Spleen (tissue), 11 donors: Measurements from ENCODE around the gene CACNA1D. TPM values are rescaled to one million over a fixed set of nuclear protein-coding genes. Genes with fewer than 3 reads are reported as not detected.

Experiments used
- DNase-seq: peaks from one replicate; pipeline ENCODE4 v3.0.0-alpha.2; 2020
- H3K27ac ChIP-seq, 8 donors: fragments of 200-600 bp; sonication (generic) in 7 of 8; 1 replicate in 4 of 8; 2 replicates in 4 of 8; pipeline versions ENCODE4 v1.5.0 to v1.8.0; 2016 to 2021; ENCODE audit warnings: inconsistent platforms in 4 of 8, mild to moderate bottlenecking in 4 of 8, moderate library complexity in 1 of 8
- H3K27me3 ChIP-seq, 7 donors: fragments of 200-600 bp; sonication (generic) in 6 of 7; replicated peaks in 1 of 7; 1 replicate in 4 of 7; 2 replicates in 3 of 7; pipeline versions ENCODE4 v1.5.0 to v1.8.0; 2016 to 2021; ENCODE audit warnings: inconsistent platforms in 3 of 7, mild to moderate bottlenecking in 1 of 7
- H3K36me3 ChIP-seq, 6 donors: fragments of 200-600 bp; sonication (generic) in 5 of 6; 1 replicate in 4 of 6; 2 replicates in 2 of 6; pipeline versions ENCODE4 v1.5.0 to v1.8.0; 2016 to 2021; ENCODE audit warnings: inconsistent platforms in 2 of 6
- H3K4me1 ChIP-seq, 6 donors: fragments of 200-600 bp; sonication (generic) in 5 of 6; 1 replicate in 3 of 6; 2 replicates in 3 of 6; pipeline versions ENCODE4 v1.5.0 to v1.8.0; 2016 to 2021; ENCODE audit warnings: inconsistent platforms in 3 of 6
- H3K4me3 ChIP-seq, 8 donors: fragments of 200-600 bp; sonication (generic) in 7 of 8; 1 replicate in 4 of 8; 2 replicates in 4 of 8; pipeline versions ENCODE4 v1.5.0 to v1.8.0; 2016 to 2021; ENCODE audit warnings: inconsistent platforms in 4 of 8, mild to moderate bottlenecking in 4 of 8, moderate library complexity in 2 of 8
- H3K9me3 ChIP-seq, 8 donors: fragments of 200-600 bp; sonication (generic) in 7 of 8; 1 replicate in 4 of 8; 2 replicates in 4 of 8; pipeline versions ENCODE4 v1.5.0 to v1.8.0; 2016 to 2021; ENCODE audit warnings: inconsistent platforms in 4 of 8
- CTCF ChIP-seq, 11 experiments: fragments of 200-600 bp in 7 of 11; fragments of 450-650 bp in 4 of 11; sonication (generic) in 4 of 11; IDR thresholded peaks in 8 of 11; conservative IDR thresholded peaks in 3 of 11; 1 replicate in 7 of 11; 2 replicates in 4 of 11; pipeline versions ENCODE4 v1.4.0 to v1.8.0; 2016 to 2021; ENCODE audit warnings: antibody characterized with exemption in 11 of 11, inconsistent platforms in 4 of 11, mild to moderate bottlenecking in 1 of 11
- POLR2A ChIP-seq, 3 donors: fragments of 450-650 bp; IDR thresholded peaks; one replicate each; pipeline ENCODE4 v1.5.1; 2017; ENCODE audit warnings: antibody characterized with exemption in 3 of 3, mild to moderate bottlenecking in 1 of 3
- POLR2AphosphoS5 ChIP-seq, 3 donors: sonication (generic); formaldehyde crosslinking; IDR thresholded peaks; one replicate each; pipeline ENCODE4 v1.5.1; 2017; ENCODE audit warnings: antibody characterized with exemption in 3 of 3
- WGBS, 5 donors: extraction: QIAGEN DNeasy Blood & Tissue Kit in 3 of 5; methylation state at CpG; one replicate each; pipeline versions ENCODE4 v1.1.5 to v1.1.7; 2013 to 2018; 5-methylcytosine and 5-hydroxymethylcytosine counted together
- intact Hi-C: fragments of 100-400 bp; cut with DNase I; formaldehyde crosslinking; loops from one replicate; pipeline ENCODE4 v1.15.0; 2023; ENCODE audit warnings: low total_unique reads
- polyA plus RNA-seq, 3 donors: library from polyadenylated mRNA; stranded (reverse); fragments of 200-250 nt; gene quantifications; one replicate each; pipeline ENCODE4 v1.2.1, GENCODE V29; 2013
- total RNA-seq, 7 donors: library from RNA; depleted of rRNA in 3 of 7; stranded (reverse); fragments of >200 nt in 3 of 7; fragmentation: NEBNext Ultra II Directional in 4 of 7; extraction: Animal tissue kit (Norgen Biotek cat#: 25700) in 4 of 7; gene quantifications; one replicate each; pipeline versions ENCODE4 v1.1.0 to v1.2.1, GENCODE V29; 2016 to 2021
- donor health status: healthy with polysubstance abuse.
- donor health status: DM: no; HTN: no; CAD: no; lungs with moderate emphysema.
- donor health status: DM: no; HTN: no; CAD: no.
- donor health status: Bipolar disorder and iron deficiency.
- donor health status: healthy.
- donor health status: DM: no; HTN: no; CAD: no.
- donor health status: DM: yes; HTN: yes; CAD: no.

Gene CACNA1D
- total and polyA plus RNA-seq, 10 donors = 0.55 to 89.3 (median 19.1) TPM

- Histone ChIP-seq H3K4me3 (no peak overlapping the region), H3K27ac (no peak overlapping the region), H3K4me1 (peaks cover 0 to 9% (median 0%) of the 10 kb centered on the region in 6 donors), H3K9me3 (no peaks in the 10 kb centered on the region), H3K36me3 (no peaks in the 10 kb centered on the region), H3K27me3 (no peaks in the 10 kb centered on the region)
- DNase-seq = no peak
- 73 to 85% (median 82%) methylated on average over 9 of the region's 9 CpGs for WGBS, 5 donors
- intact Hi-C loops = no loop called here
- TF ChIP-seq POLR2A (IDR thresholded peaks at IDR 0.05) = no peak
- TF ChIP-seq POLR2AphosphoS5 (IDR thresholded peaks at IDR 0.05) = no peak
- TF ChIP-seq CTCF (IDR thresholded peaks at IDR 0.05 in 8 of 11, conservative IDR thresholded peaks at IDR 0.05 in 3 of 11) = no peak
Measured at GRCh38 chr3:53776494-53777101, 282.2 kb downstream of the CACNA1D start.

GRCh38 chr3:53777468-53777867, 283.1 kb downstream of the CACNA1D start:
- no peak overlapping the region for H3K27ac ChIP-seq

GRCh38 chr3:53778153-53778552, 283.7 kb downstream of the CACNA1D start:
- no peaks in the 10 kb centered on the region for H3K9me3 ChIP-seq
- H3K36me3 ChIP-seq = no peaks in the 10 kb centered on the region
- intact Hi-C loops = no loop called here
- H3K4me1 ChIP-seq = peaks cover 0 to 8% (median 0%) of the 10 kb centered on the region in 6 donors
- no peak overlapping the region for H3K27ac ChIP-seq
- TF ChIP-seq POLR2AphosphoS5 (IDR thresholded peaks at IDR 0.05) (no peak), CTCF (IDR thresholded peaks at IDR 0.05 in 8 of 11, conservative IDR thresholded peaks at IDR 0.05 in 3 of 11) (no peak), POLR2A (IDR thresholded peaks at IDR 0.05) (no peak)
- DNase-seq = no peak
- H3K27me3 ChIP-seq = no peaks in the 10 kb centered on the region
- WGBS, 5 donors = 76 to 88% (median 80%) methylated on average over 3 of the region's 3 CpGs
- no peak overlapping the region for H3K4me3 ChIP-seq

More at GRCh38 chr3:53777468-53777867, 283.1 kb downstream of the CACNA1D start:
- H3K4me1 ChIP-seq = peaks cover 0 to 9% (median 0%) of the 10 kb centered on the region in 6 donors
- no peaks in the 10 kb centered on the region for H3K27me3 ChIP-seq
- DNase-seq = no peak
- TF ChIP-seq CTCF (IDR thresholded peaks at IDR 0.05 in 8 of 11, conservative IDR thresholded peaks at IDR 0.05 in 3 of 11) = no peak
- no peak for TF ChIP-seq POLR2AphosphoS5 (IDR thresholded peaks at IDR 0.05)
- no peak for TF ChIP-seq POLR2A (IDR thresholded peaks at IDR 0.05)
- no peak overlapping the region for H3K4me3 ChIP-seq
- no peaks in the 10 kb centered on the region for H3K36me3 ChIP-seq
- WGBS, 5 donors = 60 to 70% (median 65%) methylated on average over 8 of the region's 8 CpGs
- intact Hi-C loops = no loop called here
- no peaks in the 10 kb centered on the region for H3K9me3 ChIP-seq

GRCh38 chr3:53780171-53780570, 285.8 kb downstream of the CACNA1D start:
- intact Hi-C loops = no loop called here
- 74 to 97% (median 82%) methylated on average over 4 of the region's 4 CpGs for WGBS, 5 donors
- Histone ChIP-seq H3K4me1 (no peaks in the 10 kb centered on the region), H3K36me3 (no peaks in the 10 kb centered on the region), H3K9me3 (no peaks in the 10 kb centered on the region), H3K27ac (no peak overlapping the region), H3K4me3 (no peak overlapping the region), H3K27me3 (no peaks in the 10 kb centered on the region)
- TF ChIP-seq POLR2A (IDR thresholded peaks at IDR 0.05) = no peak
- no peak for TF ChIP-seq CTCF (IDR thresholded peaks at IDR 0.05 in 8 of 11, conservative IDR thresholded peaks at IDR 0.05 in 3 of 11)
- TF ChIP-seq POLR2AphosphoS5 (IDR thresholded peaks at IDR 0.05) = no peak
- DNase-seq = no peak
